ENCODE data around the gene KIF21B.

DNA sequence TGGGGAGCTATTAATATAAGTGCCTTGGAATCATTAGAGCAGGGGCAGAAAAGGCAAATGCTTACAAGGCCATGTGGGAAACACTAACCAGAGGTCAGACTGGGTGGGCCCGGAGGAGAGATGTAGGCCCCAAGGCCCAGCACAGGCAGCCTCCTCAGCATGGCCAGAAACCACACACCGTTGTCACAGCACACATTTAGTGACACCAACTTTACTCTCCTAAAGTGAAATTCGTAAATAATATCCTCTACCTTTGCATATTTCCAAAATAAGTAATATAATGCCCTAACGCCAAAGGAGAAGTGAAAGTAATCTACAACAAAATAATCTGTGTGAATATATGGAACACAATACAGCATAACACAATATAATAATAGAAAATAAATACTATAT, 62.6 kb downstream of the KIF21B start:
- TF ChIP-seq ZBTB7A (IDR thresholded peaks at IDR 0.05; ENCODE audit: low read depth) (no peak), EP300 (IDR thresholded peaks at IDR 0.05; ENCODE audit: borderline replicate concordance) (no peak), CEBPB (IDR thresholded peaks at IDR 0.05) (no peak), TCF12 (IDR thresholded peaks at IDR 0.05; ENCODE audit: low read depth) (no peak), CREB1 (IDR thresholded peaks at IDR 0.05; ENCODE audit: low read depth) (no peak), TAF1 (IDR thresholded peaks at IDR 0.05; ENCODE audit: low read depth) (no peak)
- TF ChIP-seq, protein P1, sequence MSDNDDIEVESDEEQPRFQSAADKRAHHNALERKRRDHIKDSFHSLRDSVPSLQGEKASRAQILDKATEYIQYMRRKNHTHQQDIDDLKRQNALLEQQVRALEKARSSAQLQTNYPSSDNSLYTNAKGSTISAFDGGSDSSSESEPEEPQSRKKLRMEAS (IDR thresholded peaks at IDR 0.05), result no peak
- TF ChIP-seq, protein P2, sequence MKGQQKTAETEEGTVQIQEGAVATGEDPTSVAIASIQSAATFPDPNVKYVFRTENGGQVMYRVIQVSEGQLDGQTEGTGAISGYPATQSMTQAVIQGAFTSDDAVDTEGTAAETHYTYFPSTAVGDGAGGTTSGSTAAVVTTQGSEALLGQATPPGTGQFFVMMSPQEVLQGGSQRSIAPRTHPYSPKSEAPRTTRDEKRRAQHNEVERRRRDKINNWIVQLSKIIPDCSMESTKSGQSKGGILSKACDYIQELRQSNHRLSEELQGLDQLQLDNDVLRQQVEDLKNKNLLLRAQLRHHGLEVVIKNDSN (IDR thresholded peaks at IDR 0.05), result no peak
- TF ChIP-seq, protein P3, sequence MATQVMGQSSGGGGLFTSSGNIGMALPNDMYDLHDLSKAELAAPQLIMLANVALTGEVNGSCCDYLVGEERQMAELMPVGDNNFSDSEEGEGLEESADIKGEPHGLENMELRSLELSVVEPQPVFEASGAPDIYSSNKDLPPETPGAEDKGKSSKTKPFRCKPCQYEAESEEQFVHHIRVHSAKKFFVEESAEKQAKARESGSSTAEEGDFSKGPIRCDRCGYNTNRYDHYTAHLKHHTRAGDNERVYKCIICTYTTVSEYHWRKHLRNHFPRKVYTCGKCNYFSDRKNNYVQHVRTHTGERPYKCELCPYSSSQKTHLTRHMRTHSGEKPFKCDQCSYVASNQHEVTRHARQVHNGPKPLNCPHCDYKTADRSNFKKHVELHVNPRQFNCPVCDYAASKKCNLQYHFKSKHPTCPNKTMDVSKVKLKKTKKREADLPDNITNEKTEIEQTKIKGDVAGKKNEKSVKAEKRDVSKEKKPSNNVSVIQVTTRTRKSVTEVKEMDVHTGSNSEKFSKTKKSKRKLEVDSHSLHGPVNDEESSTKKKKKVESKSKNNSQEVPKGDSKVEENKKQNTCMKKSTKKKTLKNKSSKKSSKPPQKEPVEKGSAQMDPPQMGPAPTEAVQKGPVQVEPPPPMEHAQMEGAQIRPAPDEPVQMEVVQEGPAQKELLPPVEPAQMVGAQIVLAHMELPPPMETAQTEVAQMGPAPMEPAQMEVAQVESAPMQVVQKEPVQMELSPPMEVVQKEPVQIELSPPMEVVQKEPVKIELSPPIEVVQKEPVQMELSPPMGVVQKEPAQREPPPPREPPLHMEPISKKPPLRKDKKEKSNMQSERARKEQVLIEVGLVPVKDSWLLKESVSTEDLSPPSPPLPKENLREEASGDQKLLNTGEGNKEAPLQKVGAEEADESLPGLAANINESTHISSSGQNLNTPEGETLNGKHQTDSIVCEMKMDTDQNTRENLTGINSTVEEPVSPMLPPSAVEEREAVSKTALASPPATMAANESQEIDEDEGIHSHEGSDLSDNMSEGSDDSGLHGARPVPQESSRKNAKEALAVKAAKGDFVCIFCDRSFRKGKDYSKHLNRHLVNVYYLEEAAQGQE (IDR thresholded peaks at IDR 0.05; ENCODE audit: low read depth), result no peak
